AG04449 (cell line): ENCODE measurements around the gene CLEC2B.

Experiments used
- CTCF ChIA-PET: fragments of 350-600 bp; formaldehyde crosslinking; extraction: SDS; loops from one replicate; lab custom pipeline; 2021; ENCODE audit warnings: antibody characterized with exemption; lab: Yijun Ruan, JAX
- POLR2A ChIA-PET: fragments of 400-600, 350-600 bp; formaldehyde crosslinking; extraction: SDS; loops from one replicate; lab custom pipeline; 2020; ENCODE audit warnings: antibody characterized with exemption, inconsistent platforms; lab: Yijun Ruan, JAX
- DNase-seq: peaks from one replicate; pipeline ENCODE4 v3.0.0-alpha.2; 2010; ENCODE audit warnings: low read depth, low spot score
- H3K4me3 ChIP-seq: 2 replicates; pipeline ENCODE4 v1.5.1; 2011; ENCODE audit warnings: low read depth, mild to moderate bottlenecking, control low read depth, low read length
- CTCF ChIP-seq: IDR thresholded peaks from one replicate; pipeline ENCODE4 v1.5.1; 2011; ENCODE audit warnings: mild to moderate bottlenecking, moderate library complexity, low read length, control low read depth, inconsistent platforms; ENCODE audit not compliant: insufficient read depth; ENCODE audit errors: missing control alignments

Gene CLEC2B

DNA sequence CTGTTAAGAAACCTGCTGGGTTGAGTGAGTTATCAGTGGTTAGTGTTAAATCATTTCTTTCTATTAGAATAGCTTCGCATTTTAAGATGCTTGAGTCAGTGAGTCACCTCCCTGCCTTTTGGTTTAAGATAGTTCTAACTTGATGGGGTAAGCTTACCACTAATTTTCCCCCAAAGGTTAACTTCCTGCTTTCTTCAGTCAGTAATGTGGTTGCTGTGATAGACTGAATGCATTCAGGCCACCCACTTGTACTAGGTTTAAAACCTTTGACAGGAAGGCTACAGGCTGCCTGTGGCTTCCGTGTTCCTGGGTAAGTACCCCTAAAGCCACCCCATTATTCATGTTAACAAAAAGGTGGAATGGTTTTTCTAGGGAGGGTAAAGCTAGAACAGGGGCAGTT lies 37.7 kb upstream of the CLEC2B start:
- DNase-seq, result no peak
- POLR2A ChIA-PET, result no interaction called here
- CTCF ChIA-PET, result interaction anchor here (1.6 kb wide), 1 partner anchor 156 kb away, joined by 7 read pairs; no protein-coding TSS in a partner anchor
- TF ChIP-seq CTCF, result no peak
- H3K4me3 ChIP-seq, result no peak overlapping the region

GRCh38 chr12:9902539-9903228 lies 33.5 kb upstream of the CLEC2B start:
- TF ChIP-seq CTCF, result no peak
- H3K4me3 ChIP-seq, result no peak overlapping the region
- DNase-seq, result no peak
- POLR2A ChIA-PET, result no interaction called here
- CTCF ChIA-PET, result no interaction called here

DNA sequence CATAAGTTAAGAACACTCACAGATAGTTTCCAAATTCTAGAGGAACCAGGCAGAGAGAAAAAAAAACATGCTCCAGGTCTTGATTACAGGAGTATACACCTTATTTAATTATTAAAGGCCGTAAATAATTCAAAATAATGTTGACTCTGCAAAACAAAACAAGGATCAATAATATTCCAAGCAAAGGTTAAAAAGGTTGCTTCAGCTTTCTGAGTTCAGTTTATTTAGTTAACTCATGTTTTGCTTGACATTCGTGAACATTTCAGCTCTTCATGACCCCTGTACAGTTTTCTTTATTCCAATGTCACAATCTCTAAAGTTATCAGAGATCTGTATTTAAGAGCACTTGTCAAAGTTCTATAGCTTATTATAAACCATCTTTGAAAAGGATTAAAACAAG lies 31.8 kb upstream of the CLEC2B start:
- ChIA-PET CTCF (no interaction called here), POLR2A (no interaction called here)
- DNase-seq, result no peak
- no peak overlapping the region for H3K4me3 ChIP-seq
- no peak for TF ChIP-seq CTCF

DNA sequence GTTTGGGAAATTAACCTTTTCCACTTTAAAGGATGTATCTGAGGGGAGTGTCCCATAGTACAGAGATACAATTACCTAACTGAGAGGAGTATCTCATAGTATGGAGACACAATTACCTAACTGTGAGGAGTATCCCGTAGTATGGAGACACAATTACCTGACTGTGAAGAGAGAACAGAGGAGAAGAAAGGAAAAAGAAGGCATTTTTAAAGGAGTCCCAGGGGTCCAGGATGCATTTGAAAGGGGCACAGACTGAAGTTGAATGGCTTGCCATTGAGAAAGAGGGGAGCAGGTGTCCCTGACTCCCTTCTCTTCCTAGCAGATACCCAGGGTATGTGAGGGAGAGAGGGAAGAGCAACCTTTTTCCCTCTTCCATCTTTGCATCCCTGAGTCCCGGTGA lies 30.1 kb upstream of the CLEC2B start:
- no peak for DNase-seq
- H3K4me3 ChIP-seq, result no peak overlapping the region
- ChIA-PET POLR2A (no interaction called here), CTCF (no interaction called here)
- TF ChIP-seq CTCF, result no peak

DNA sequence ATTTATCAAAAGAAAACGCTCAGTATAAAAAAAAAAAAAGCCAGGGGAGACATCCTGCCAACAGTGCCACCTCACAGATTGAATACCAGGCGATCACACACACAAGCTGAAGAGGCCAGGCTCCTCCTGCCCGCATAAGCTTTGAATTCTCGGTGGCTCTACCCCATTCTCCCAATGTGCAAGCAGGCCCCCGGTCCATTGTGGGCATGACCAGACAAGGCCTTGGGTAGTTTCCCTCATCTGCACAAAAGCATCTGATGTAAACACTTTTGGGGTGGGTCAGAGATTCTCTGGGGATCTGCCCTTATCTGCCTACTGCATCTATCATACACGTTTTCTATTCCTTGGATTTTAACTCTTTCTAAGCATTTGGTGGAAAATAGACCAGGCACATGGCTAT lies 28.4 kb upstream of the CLEC2B start:
- ChIA-PET CTCF (no interaction called here), POLR2A (no interaction called here)
- no peak overlapping the region for H3K4me3 ChIP-seq
- TF ChIP-seq CTCF, result no peak
- no peak for DNase-seq

GRCh38 chr12:9895215-9895971 lies 26.2 kb upstream of the CLEC2B start:
- POLR2A ChIA-PET, result no interaction called here
- CTCF ChIA-PET, result interaction anchor here (1.0 kb wide), 2 partner anchors 11 to 145 kb away, joined by 3 read pairs; no protein-coding TSS in a partner anchor
- TF ChIP-seq CTCF, result no peak
- no peak overlapping the region for H3K4me3 ChIP-seq
- DNase-seq, result no peak
